Esophagus squamous epithelium (tissue), 4 donors: ENCODE data around the gene PLD6.

ENCODE experiments used
- CTCF ChIP-seq, 6 experiments: fragments of 450-650 bp in 4 of 6; fragments of 200-600 bp in 2 of 6; sonication (generic) in 2 of 6; IDR thresholded peaks; one replicate each; pipeline ENCODE4 v1.5.1; 2016 to 2019; ENCODE audit warnings: antibody characterized with exemption in 6 of 6, mild to moderate bottlenecking in 4 of 6, moderate library complexity in 4 of 6
- POLR2A ChIP-seq, 4 donors: fragments of 450-650 bp; IDR thresholded peaks; one replicate each; pipeline ENCODE4 v1.6.1; 2017; ENCODE audit warnings: antibody characterized with exemption in 4 of 4, mild to moderate bottlenecking in 4 of 4, moderate library complexity in 3 of 4

- TF ChIP-seq CTCF (IDR thresholded peaks at IDR 0.05) (no peak), POLR2A (IDR thresholded peaks at IDR 0.05) (no peak)
Measured at GRCh38 chr17:17191961-17192381, 14.2 kb downstream of the PLD6 start.
